GM12801 (cell line): Measurements from ENCODE around the gene KYNU.

Experiments used
- CTCF ChIP-seq: IDR thresholded peaks from one replicate; pipeline ENCODE4 v1.5.1; 2011; ENCODE audit warnings: control low read depth; ENCODE audit not compliant: insufficient read length; ENCODE audit errors: extremely low read depth

Gene KYNU

GRCh38 chr2:142865924-142866323 lies 11.5 kb upstream of the KYNU start:
- TF ChIP-seq CTCF = no peak

GRCh38 chr2:142866426-142866825 lies 11.0 kb upstream of the KYNU start:
- TF ChIP-seq CTCF = no peak

GRCh38 chr2:142867136-142867535 lies 10.3 kb upstream of the KYNU start:
- TF ChIP-seq CTCF = no peak

GRCh38 chr2:142868229-142868762 lies 9.2 kb upstream of the KYNU start:
- no peak for TF ChIP-seq CTCF

- no peak for TF ChIP-seq CTCF
Observed at GRCh38 chr2:142869461-142870106, 7.9 kb upstream of the KYNU start.

- TF ChIP-seq CTCF = no peak
Observed at GRCh38 chr2:142870526-142870925, 6.9 kb upstream of the KYNU start.

GRCh38 chr2:142871396-142871795 lies 6.1 kb upstream of the KYNU start:
- TF ChIP-seq CTCF = no peak
